C4-2B (cell line): ENCODE measurements around the gene DNAJB8.

Experiments used
- H3K27ac ChIP-seq: fragments of 450-650 bp; 2 replicates; pipeline ENCODE4 v1.5.1; 2017
- CTCF ChIP-seq: fragments of 450-650 bp; conservative IDR thresholded peaks from 2 replicates; pipeline ENCODE4 v1.5.1; 2017; ENCODE audit warnings: mild to moderate bottlenecking
- ZFX ChIP-seq: fragments of 450-650 bp; IDR thresholded peaks from 2 replicates; pipeline ENCODE4 v1.6.1; 2017

DNAJB8 gene

GRCh38 chr3:128478576-128479506, 12.2 kb upstream of the DNAJB8 start:
- no peak for TF ChIP-seq CTCF
- no peak for TF ChIP-seq ZFX
- no peak overlapping the region for H3K27ac ChIP-seq

- no peak overlapping the region for H3K27ac ChIP-seq
- no peak for TF ChIP-seq CTCF
- TF ChIP-seq ZFX, result no peak
Observed at GRCh38 chr3:128476659-128477058, 10.0 kb upstream of the DNAJB8 start.

- H3K27ac ChIP-seq, result no peak overlapping the region
- no peak for TF ChIP-seq CTCF
- no peak for TF ChIP-seq ZFX
Observed at GRCh38 chr3:128475355-128475754, 8.7 kb upstream of the DNAJB8 start.

- no peak overlapping the region for H3K27ac ChIP-seq
Observed at GRCh38 chr3:128473737-128474136, 7.0 kb upstream of the DNAJB8 start.

GRCh38 chr3:128473180-128473519, 6.5 kb upstream of the DNAJB8 start:
- TF ChIP-seq CTCF, result no peak
- TF ChIP-seq ZFX, result no peak
- no peak overlapping the region for H3K27ac ChIP-seq

More at GRCh38 chr3:128473737-128474136, 7.0 kb upstream of the DNAJB8 start:
- TF ChIP-seq CTCF, result no peak
- TF ChIP-seq ZFX, result no peak

- no peak for TF ChIP-seq ZFX
- no peak for TF ChIP-seq CTCF
- no peak overlapping the region for H3K27ac ChIP-seq
Observed at GRCh38 chr3:128472449-128473179, 5.9 kb upstream of the DNAJB8 start.

GRCh38 chr3:128471720-128472119, 5.0 kb upstream of the DNAJB8 start:
- H3K27ac ChIP-seq, result no peak overlapping the region
- TF ChIP-seq ZFX, result no peak
- no peak for TF ChIP-seq CTCF
